Anterior cingulate cortex (tissue), 58 donors: ENCODE measurements around the gene RCOR3.
"Not testable (repeated sequence)": the region's sequence is repeated elsewhere in the genome, so short reads cannot be mapped to it uniquely, and the experiment has no call there.

Source experiments
- DNase-seq, 58 donors: peaks; one replicate each; lab custom pipeline; 2025; lab: John Stamatoyannopoulos, UW

RCOR3 gene

DNA sequence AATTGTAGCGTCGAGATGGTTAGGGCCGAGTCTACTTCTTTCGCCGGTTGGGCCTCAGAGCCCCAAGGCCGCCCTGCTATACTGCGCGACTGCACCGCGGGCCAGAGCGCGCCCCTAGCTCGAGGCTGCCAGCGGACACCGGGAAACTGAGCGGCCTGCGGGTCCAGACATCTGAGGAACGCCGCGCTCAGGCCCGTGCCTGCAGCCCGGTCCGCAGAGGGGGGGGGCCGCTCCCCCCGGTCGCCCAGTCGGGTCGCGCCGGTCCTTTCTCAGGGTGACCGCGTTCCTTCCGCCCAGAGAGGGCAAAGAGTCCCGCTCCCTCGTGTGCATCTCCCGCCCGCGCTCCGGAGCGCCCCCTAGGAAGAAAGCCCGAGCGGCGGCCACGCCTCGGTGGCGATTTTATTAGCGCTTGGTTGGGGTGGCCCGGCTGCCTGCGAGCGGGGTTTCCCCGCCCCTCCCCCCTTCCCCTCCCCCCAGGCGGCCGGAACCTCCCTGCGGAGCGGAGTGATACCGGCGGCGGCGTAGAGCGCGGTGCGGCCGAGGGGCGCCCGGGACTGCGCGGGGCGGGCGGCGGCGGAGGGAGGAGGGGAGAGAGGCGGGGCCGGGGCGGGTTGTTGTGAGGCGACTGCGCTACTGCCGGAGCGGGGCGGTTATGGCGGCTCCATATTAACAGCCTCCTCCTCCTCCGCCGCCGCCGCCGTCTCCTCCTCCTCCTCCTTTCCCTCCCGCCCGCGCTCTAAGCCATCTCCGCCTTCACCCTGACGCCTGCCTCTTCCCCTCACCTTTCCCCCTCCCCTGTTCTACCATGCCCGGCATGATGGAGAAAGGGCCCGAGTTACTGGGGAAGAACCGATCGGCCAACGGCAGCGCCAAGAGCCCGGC lies at the start of gene RCOR3:
Gene RCOR3, plus strand, starts transcription at position 611 of the 882 bp plus-strand sequence. Its CDS starts 195 bp downstream, at position 806.
- peak; percentile 57 to 99 (median 92) for DNase-seq

DNA sequence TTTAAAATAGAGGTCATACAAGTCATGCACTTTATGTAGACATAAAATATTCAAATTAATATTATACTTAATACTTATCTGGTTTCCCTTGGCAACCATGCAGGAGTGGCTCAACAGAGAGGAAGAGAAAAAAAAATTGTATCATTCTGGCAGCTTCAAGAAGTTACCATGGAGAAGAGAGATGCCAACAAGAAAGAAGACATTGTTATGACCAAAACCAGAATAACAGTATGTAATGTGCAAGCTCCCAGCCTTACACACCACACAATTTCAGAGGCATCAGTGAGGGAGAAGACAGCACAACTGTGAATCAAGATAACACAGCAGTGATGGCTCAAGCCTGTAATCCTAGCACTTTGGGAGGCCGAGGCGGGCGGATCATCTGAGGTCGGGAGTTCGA lies 49.1 kb upstream of the RCOR3 start:
- DNase-seq, result peak in 2 of 58 donors; percentile 1

GRCh38 chr1:211210965-211211364 lies 48.2 kb upstream of the RCOR3 start:
- DNase-seq, result no peak

- no peak for DNase-seq
Observed at GRCh38 chr1:211213702-211214101, 45.5 kb upstream of the RCOR3 start.

- no peak for DNase-seq
Observed at GRCh38 chr1:211215577-211215976, 43.6 kb upstream of the RCOR3 start.

- no peak for DNase-seq
Observed at GRCh38 chr1:211217392-211217791, 41.8 kb upstream of the RCOR3 start.

- DNase-seq, result not testable (repeated sequence)
Observed at GRCh38 chr1:211222469-211223234, 36.5 kb upstream of the RCOR3 start.

DNA sequence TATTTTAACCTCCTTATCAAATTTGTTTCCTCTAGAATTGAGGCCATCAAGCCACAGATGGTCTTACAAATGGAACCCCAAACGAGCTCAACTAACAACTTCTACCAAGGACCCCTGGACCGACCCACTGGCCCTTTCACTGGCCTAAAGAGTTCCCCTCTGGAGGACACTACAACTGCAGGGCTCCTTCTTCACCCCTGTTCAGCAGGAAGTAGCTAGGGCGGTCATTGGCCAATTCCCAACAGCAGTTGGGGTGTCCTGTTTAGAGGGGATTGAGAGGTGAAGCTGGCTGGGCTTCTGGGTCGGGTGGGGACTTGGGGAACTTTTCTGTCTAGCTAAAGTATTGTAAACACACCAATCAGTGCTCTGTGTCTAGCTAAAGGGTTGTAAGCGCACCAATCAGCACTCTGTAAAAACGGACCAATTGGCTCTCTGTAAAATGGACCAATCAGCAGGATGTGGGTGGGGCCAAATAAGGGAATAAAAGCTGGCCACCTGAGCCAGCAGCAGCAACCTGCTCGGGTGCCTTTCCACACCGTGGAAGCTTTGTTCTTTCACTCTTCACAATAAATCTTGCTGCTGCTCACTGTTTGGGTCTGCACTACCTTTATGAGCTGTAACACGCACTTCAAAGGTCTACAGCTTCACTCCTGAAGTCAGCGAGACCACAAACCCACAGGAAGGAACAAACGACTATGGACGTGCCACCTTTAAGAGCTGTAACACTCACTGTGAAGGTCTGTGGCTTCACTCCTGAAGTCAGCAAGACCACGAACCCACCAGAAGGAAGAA lies 30.4 kb upstream of the RCOR3 start:
- not testable (repeated sequence) for DNase-seq

- DNase-seq, result no peak
Observed at GRCh38 chr1:211229365-211229759, 29.8 kb upstream of the RCOR3 start.

GRCh38 chr1:211231873-211232272 lies 27.3 kb upstream of the RCOR3 start:
- DNase-seq, result no peak

DNA sequence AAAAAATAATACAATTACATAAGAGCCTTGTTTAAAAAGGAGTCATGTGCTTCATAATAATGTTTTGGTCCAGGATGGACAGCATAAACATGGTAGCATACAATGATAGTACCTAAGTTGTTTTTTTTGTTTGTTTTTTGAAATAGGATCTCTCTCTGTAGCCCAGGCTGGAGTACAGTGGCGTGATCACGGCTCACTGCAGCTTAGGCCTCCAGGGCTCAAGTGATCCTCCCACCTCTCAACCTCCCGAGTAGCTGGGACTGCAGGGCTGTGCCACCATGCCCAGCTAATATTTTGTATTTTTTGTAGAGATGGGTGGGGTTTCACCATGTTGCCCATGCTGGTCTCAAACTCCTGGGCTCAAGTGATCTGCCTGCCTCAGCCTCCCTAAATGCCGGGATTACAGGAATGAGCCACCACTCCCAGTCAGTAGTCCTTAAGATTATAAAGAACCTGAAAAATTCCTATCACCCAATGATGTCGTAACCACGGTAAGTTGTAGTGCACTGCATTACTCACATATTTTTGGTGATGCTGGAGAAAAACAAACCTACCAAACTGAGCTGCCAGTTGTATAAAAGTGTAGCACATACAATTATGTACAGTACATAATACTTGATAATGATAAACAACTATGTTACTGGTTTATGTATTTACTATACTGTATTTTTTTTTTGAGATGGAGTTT lies 22.4 kb upstream of the RCOR3 start:
- no peak for DNase-seq

GRCh38 chr1:211237579-211237978 lies 21.6 kb upstream of the RCOR3 start:
- no peak for DNase-seq

DNA sequence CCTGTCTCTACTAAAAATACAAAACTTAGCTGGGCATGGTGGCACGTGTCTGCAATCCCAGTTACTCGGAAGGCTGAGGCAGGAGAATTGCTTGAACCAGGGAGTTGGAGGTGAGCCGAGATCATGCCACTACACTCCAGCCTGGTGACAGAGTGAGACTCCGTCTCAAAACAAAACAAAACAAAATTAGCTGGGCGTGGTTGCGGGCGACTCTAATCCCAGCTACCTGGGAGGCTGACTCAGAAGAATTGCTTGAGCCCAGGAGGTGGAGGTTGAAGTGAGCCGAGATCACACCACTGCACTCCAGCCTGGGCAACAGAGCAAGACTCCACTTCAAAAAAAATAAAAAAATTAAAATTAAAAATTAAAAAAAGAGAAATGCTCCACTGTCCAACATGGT lies 18.6 kb upstream of the RCOR3 start:
- DNase-seq, result not testable (repeated sequence)

- no peak for DNase-seq
Observed at GRCh38 chr1:211241071-211241470, 18.1 kb upstream of the RCOR3 start.

DNA sequence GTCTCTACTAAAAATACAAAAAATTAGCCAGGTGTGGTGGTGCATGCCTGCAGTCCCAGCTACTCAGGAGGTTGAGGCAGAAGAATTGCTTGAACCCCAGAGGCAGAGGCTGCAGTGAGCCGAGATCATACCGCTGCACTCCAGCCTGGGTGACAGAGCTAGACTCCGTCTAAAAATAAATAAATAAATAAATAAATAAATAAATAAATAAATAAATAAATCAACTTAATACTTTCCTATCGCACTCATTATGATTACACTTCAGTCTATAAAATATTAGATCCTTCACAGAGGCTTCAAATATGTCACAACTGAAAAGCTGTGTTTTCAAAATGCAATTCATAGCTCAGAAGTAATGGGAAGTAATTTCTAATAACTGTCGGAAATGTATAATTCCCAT lies 15.5 kb upstream of the RCOR3 start:
- not testable (repeated sequence) for DNase-seq

- DNase-seq, result not testable (repeated sequence)
Observed at GRCh38 chr1:211246583-211246982, 12.6 kb upstream of the RCOR3 start.

DNA sequence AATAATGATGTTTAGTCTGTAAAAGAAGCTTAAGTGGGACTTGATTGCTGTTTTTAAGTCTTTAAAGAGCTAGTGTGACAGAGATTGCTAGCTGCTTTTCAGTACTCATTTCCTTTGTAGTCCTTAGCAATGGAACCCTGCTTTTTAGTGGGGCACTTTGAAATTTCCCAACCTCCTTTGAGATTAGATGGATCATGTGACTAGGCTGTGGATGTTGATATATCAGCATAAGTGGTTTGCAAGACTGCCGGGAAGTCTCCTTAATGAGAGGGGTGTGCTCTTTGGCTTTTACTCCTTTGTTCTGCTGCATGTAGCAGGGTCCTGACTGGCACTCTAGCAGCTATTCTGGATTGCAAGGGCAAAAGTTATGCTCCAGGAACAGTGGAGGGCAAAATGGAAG lies 11.2 kb upstream of the RCOR3 start:
- no peak for DNase-seq

DNA sequence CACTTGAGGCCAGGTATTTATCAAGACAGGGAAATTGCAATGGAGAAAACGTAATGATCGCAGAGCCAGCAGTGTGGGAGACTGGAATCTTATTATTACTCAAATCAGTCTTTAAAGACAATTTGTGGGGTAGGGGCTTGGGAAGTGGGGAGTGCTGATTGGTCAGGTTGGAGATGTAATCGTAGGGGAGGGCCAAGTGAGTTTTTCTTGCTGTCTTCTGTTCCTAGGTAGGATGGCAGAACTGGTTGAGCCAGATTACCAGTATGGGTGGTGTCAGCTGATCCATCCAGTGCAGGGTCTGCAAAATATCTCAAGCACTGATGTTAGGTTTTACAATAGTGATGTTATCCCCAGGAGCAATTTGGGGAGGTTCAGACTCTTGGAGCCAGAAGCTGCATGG lies 9.6 kb upstream of the RCOR3 start:
- DNase-seq, result not testable (repeated sequence)

DNA sequence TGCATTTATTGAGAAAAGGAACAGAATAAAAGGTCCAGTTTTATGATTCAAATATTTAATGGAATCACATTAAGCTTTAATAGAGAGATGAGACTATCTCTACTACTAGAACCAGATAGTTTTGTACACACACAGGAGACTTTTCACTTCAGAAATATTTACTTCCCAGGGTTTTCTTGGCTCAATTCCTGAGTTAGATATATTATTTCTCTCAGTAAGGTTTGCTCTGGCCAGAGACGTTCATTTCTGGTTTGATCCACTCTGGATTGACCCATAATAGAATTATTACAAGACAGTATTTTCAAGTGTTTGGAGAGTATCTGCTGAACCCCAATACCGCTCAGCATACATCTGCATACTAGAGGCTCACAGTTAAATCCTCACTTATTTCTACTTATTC lies 1.3 kb upstream of the RCOR3 start:
- no peak for DNase-seq

DNA sequence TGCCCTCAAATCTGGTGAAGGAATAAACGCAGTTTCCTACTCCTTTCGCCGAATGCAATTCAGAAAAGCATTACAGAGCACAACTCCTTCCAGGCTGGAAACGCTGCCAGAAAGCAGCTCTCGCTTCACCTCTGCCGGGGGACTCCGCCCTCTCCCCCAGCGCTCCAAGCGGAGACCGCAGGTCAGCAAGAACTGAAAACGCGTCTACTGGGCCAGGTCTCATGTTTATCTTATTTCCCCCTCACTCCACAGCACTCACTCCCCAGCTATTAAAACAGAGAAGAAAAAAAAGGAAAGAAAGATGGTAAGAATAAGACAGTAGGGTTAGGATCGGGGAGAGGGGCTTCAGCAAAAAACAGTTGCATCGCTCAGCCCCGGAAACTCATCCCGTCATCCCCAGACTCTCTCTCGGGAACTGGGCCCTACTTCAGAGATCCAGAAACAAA lies 833 bp upstream of the RCOR3 start:
- DNase-seq, result peak in 56 of 58 donors; percentile 8 to 72 (median 50)
